T-cell (primary cell): ENCODE measurements around the gene GRB14. TPM values are rescaled to one million over a fixed set of nuclear protein-coding genes. Genes with fewer than 3 reads are reported as not detected.

Experiments
- ATAC-seq, 4 experiments: fragments of 200-7000 bp in 3 of 4; fragments of 150-1000 bp in 1 of 4; cut with Tn5 transposase; replicated peaks in 1 of 4; 1 replicate in 3 of 4; 2 replicates in 1 of 4; pipeline ENCODE4 v1.10.0; 2021; ENCODE audit warnings: moderate library complexity in 3 of 4, mild to moderate bottlenecking in 2 of 4, moderate number of reproducible peaks in 1 of 4
- CTCF ChIA-PET, 2 donors: fragments of 300-600 bp; sonication (Branson Sonifier 250); formaldehyde crosslinking; loops; one replicate each; lab custom pipeline; 2022; ENCODE audit warnings: antibody characterized with exemption in 2 of 2; lab: Charles Lee
- POLR2A ChIA-PET, 2 donors: fragments of 300-600 bp; sonication (Branson Sonifier 250); formaldehyde crosslinking; loops; one replicate each; lab custom pipeline; 2022; ENCODE audit warnings: antibody characterized with exemption in 2 of 2; lab: Charles Lee
- DNase-seq, 35 experiments: peaks; one replicate each; pipeline versions ENCODE4 v3.0.0 to v3.0.0-alpha.2; 2013 to 2023
- H3K27ac ChIP-seq: one replicate; pipeline ENCODE4 v1.5.1; 2013; ENCODE audit warnings: low read length
- H3K27me3 ChIP-seq, 2 experiments: replicated peaks in 1 of 2; 1 replicate in 1 of 2; 2 replicates in 1 of 2; pipeline versions ENCODE4 v1.6.1 to v1.7.0; 2013; ENCODE audit warnings: low read length in 1 of 2, mixed read lengths in 1 of 2; ENCODE audit not compliant: control insufficient read depth in 2 of 2, insufficient read depth in 2 of 2; ENCODE audit errors: extremely low read depth in 1 of 2
- H3K36me3 ChIP-seq, 2 donors: 1 replicate in 1 of 2; 2 replicates in 1 of 2; pipeline versions ENCODE4 v1.6.1 to v1.7.0; 2013; ENCODE audit warnings: low read length in 1 of 2; ENCODE audit not compliant: control insufficient read depth in 2 of 2, insufficient read depth in 1 of 2; ENCODE audit errors: extremely low read depth in 1 of 2
- H3K4me1 ChIP-seq, 2 experiments: 1 replicate in 1 of 2; 2 replicates in 1 of 2; pipeline versions ENCODE4 v1.6.1 to v1.7.0; 2013; ENCODE audit warnings: low read length in 2 of 2, mixed read lengths in 1 of 2; ENCODE audit not compliant: insufficient read depth in 2 of 2, control insufficient read depth in 1 of 2; ENCODE audit errors: extremely low read depth in 1 of 2
- H3K4me3 ChIP-seq, 2 donors: 1 replicate in 1 of 2; 2 replicates in 1 of 2; pipeline versions ENCODE4 v1.5.1 to v1.7.0; 2013; ENCODE audit warnings: mild to moderate bottlenecking in 2 of 2, low read length in 1 of 2, moderate library complexity in 1 of 2; ENCODE audit not compliant: control insufficient read depth in 1 of 2; ENCODE audit errors: extremely low read depth in 1 of 2
- H3K9me3 ChIP-seq: 2 replicates; pipeline ENCODE4 v1.7.0; 2013
- H3K27ac Mint-ChIP-seq, 2 donors: one replicate each; pipeline ENCODE4 v1.8.0; 2020 to 2021; ENCODE audit warnings: mild to moderate bottlenecking in 2 of 2, mixed read lengths in 2 of 2
- H3K27me3 Mint-ChIP-seq, 2 donors: one replicate each; pipeline ENCODE4 v1.8.0; 2021 to 2022; ENCODE audit warnings: mixed read lengths in 2 of 2
- H3K36me3 Mint-ChIP-seq: one replicate; pipeline ENCODE4 v1.8.0; 2021; ENCODE audit warnings: mixed read lengths
- H3K4me1 Mint-ChIP-seq, 3 donors: one replicate each; pipeline ENCODE4 v1.8.0; 2020 to 2022; ENCODE audit warnings: mixed read lengths in 3 of 3, mild to moderate bottlenecking in 1 of 3
- H3K4me3 Mint-ChIP-seq, 3 donors: one replicate each; pipeline ENCODE4 v1.8.0; 2020 to 2022; ENCODE audit warnings: mild to moderate bottlenecking in 3 of 3, mixed read lengths in 3 of 3, moderate library complexity in 3 of 3
- H3K9me3 Mint-ChIP-seq, 3 donors: one replicate each; pipeline ENCODE4 v1.8.0; 2020 to 2022; ENCODE audit warnings: mixed read lengths in 3 of 3
- WGBS: methylation state at CpG from one replicate; pipeline ENCODE4 v1.1.5; 2013; ENCODE audit warnings: missing lambda C conversion rate; ENCODE audit not compliant: insufficient coverage; 5-methylcytosine and 5-hydroxymethylcytosine counted together
- total RNA-seq, 35 experiments: library from RNA in 6 of 35; stranded (reverse) in 6 of 35; fragments of 120-200 nt in 1 of 35; gene quantifications; one replicate each; pipeline versions ENCODE4 v1.2.1 to v1.2.4 and lab custom pipeline; 2013 to 2026

Gene GRB14
- total RNA-seq, 5 donors from 2014 or later (not counting 1 experiment from before 2014, with no cell fraction given): not detected

DNA sequence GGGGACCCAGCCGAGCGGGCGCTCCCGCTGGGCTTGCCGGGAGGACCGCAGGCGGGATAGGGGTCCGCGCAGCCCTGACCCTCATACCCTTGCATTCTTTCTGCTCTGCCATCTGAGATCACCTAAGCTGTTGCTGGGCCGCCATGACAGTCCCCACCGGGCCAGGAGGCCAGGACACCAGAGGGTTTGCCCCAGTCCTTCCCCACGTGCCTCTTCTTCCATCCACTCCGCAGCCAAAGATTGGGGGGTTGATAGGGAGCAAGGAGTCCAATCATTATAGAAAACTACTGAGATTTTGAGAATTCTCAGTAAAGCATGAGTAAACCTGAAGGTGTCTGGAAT lies 453 bp upstream of the GRB14 start:
- peaks cover 22 to 33% of the 10 kb centered on the region in 2 donors for H3K27me3 Mint-ChIP-seq

GRCh38 chr2:164620457-164620856 lies 825 bp downstream of the GRB14 start:
- H3K27me3 Mint-ChIP-seq: peaks cover 22 to 33% of the 10 kb centered on the region in 2 donors
- H3K36me3 Mint-ChIP-seq: no peaks in the 10 kb centered on the region
- H3K4me1 Mint-ChIP-seq: peaks cover 0 to 4% (median 2%) of the 10 kb centered on the region in 3 donors
- H3K9me3 ChIP-seq: no peaks in the 10 kb centered on the region
- peak overlapping the region in 1 of 3 donors; percentile 39 for H3K4me3 Mint-ChIP-seq
- DNase-seq (no peak), ATAC-seq (no peak)
- no peaks in the 10 kb centered on the region for H3K36me3 ChIP-seq
- H3K27ac ChIP-seq: no peak overlapping the region
- ChIA-PET POLR2A (no interaction called here), CTCF (no interaction called here)
- H3K4me1 ChIP-seq: no peaks in the 10 kb centered on the region
- WGBS: 0% methylated on average over 1 of the region's 7 CpGs
- H3K27ac Mint-ChIP-seq: no peak overlapping the region
- no peaks in the 10 kb centered on the region for H3K9me3 Mint-ChIP-seq
- peaks cover 7 to 8% of the 10 kb centered on the region in 2 experiments for H3K27me3 ChIP-seq
- no peak overlapping the region for H3K4me3 ChIP-seq

More for the DNA sequence above, 453 bp upstream of the GRB14 start:
- Histone ChIP-seq H3K9me3 (no peaks in the 10 kb centered on the region), H3K4me1 (no peaks in the 10 kb centered on the region), H3K27ac (no peak overlapping the region), H3K36me3 (no peaks in the 10 kb centered on the region), H3K4me3 (peak overlapping the region in 1 of 2 donors; percentile 66), H3K27me3 (peaks cover 7 to 8% of the 10 kb centered on the region in 2 experiments)
- DNase-seq (no peak), ATAC-seq (no peak)
- Mint-ChIP-seq H3K9me3 (no peaks in the 10 kb centered on the region), H3K36me3 (no peaks in the 10 kb centered on the region), H3K27ac (no peak overlapping the region), H3K4me3 (peak overlapping the region in 2 of 3 donors; percentile 35 to 62), H3K4me1 (peaks cover 0 to 4% (median 2%) of the 10 kb centered on the region in 3 donors)
- CTCF ChIA-PET: no interaction called here
- POLR2A ChIA-PET: no interaction called here
- 9% methylated on average over 7 of the region's 13 CpGs for WGBS

GRCh38 chr2:164617466-164617865 lies 3.8 kb downstream of the GRB14 start:
- H3K4me1 ChIP-seq: no peaks in the 10 kb centered on the region
- ATAC-seq (no peak), DNase-seq (no peak)
- Mint-ChIP-seq H3K4me3 (no peak overlapping the region), H3K27ac (no peak overlapping the region), H3K27me3 (peaks cover 20 to 25% of the 10 kb centered on the region in 2 donors), H3K9me3 (no peaks in the 10 kb centered on the region), H3K4me1 (peaks cover 0 to 4% (median 2%) of the 10 kb centered on the region in 3 donors), H3K36me3 (no peaks in the 10 kb centered on the region)
- POLR2A ChIA-PET: no interaction called here
- H3K4me3 ChIP-seq: no peak overlapping the region
- no peaks in the 10 kb centered on the region for H3K9me3 ChIP-seq
- CTCF ChIA-PET: no interaction called here
- no peak overlapping the region for H3K27ac ChIP-seq
- 69% methylated on average over 1 of the region's 2 CpGs for WGBS
- peaks cover 7 to 8% of the 10 kb centered on the region in 2 experiments for H3K27me3 ChIP-seq
- no peaks in the 10 kb centered on the region for H3K36me3 ChIP-seq

DNA sequence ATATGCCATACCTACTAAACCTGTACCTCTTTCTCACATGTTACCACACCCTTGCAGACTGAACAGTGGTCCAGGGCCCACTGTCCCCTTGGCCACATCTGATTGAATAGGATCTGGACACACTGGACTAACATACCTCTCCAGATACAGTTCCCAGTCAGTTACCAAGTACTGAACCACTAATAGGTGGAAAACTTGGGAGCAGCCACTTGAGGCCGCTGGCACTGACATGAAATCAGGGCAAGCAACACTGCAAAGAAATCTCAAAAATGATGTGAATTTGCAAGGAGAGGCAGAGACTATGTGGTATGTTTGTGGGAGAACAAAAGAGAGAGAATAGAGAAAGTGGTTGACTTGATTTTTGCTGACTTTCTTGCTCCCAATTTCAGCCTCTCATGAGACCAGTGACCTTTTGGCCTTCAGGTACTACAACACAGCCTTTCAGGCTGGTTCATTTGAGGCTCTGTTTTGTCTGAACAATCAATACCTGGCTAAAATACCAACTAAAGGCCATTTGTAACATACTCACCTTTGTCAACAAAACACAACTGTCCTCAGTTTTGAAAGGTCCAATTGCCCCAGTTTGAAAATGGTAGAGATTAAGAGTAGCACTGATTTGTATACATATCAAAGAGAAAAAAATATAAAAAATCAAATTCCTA lies 7.8 kb downstream of the GRB14 start:
- ATAC-seq (no peak), DNase-seq (no peak)
- H3K4me1 Mint-ChIP-seq: no peaks in the 10 kb centered on the region
- WGBS: 71% methylated on average over 1 of the region's 1 CpG
- H3K27ac ChIP-seq: no peak overlapping the region
- no peak overlapping the region for H3K27ac Mint-ChIP-seq
- no peaks in the 10 kb centered on the region for H3K9me3 ChIP-seq
- POLR2A ChIA-PET: no interaction called here
- no peaks in the 10 kb centered on the region for H3K27me3 ChIP-seq
- peaks cover 1 to 3% of the 10 kb centered on the region in 2 donors for H3K27me3 Mint-ChIP-seq
- no peaks in the 10 kb centered on the region for H3K36me3 Mint-ChIP-seq
- H3K4me3 ChIP-seq: no peak overlapping the region
- H3K9me3 Mint-ChIP-seq: no peaks in the 10 kb centered on the region
- no peaks in the 10 kb centered on the region for H3K36me3 ChIP-seq
- no peaks in the 10 kb centered on the region for H3K4me1 ChIP-seq
- no peak overlapping the region for H3K4me3 Mint-ChIP-seq
- CTCF ChIA-PET: no interaction called here

DNA sequence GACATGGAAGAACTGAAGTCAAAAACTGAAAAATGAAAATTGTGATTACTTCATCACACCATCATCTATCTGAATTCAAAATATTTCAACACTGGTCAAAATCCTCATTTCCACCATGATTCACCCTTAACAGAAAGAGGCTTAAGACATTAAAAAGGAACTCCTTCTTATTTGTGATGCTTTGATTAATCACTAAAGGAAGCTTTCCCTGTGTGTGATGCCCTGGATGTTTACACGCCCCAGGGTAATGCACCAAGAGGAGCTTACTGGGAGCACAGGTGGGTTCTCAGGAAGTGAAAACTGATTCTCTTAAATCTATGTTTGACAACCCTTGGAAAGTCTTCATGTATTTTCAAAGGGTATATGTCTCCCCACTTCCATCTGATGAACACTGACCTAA lies 11.5 kb downstream of the GRB14 start:
- H3K4me1 Mint-ChIP-seq: no peaks in the 10 kb centered on the region
- ATAC-seq (no peak), DNase-seq (no peak)
- Histone ChIP-seq H3K27me3 (no peaks in the 10 kb centered on the region), H3K36me3 (no peaks in the 10 kb centered on the region), H3K9me3 (no peaks in the 10 kb centered on the region), H3K4me1 (no peaks in the 10 kb centered on the region), H3K27ac (no peak overlapping the region), H3K4me3 (no peak overlapping the region)
- ChIA-PET POLR2A (interaction anchor here in 1 of 2 donors (0.6 kb wide), 1 partner anchor 26 kb away, joined by 4 read pairs; no protein-coding TSS in a partner anchor), CTCF (no interaction called here)
- no peaks in the 10 kb centered on the region for H3K9me3 Mint-ChIP-seq
- H3K27ac Mint-ChIP-seq: no peak overlapping the region
- WGBS: no CpG with 5 or more reads among the region's 1 CpG
- no peaks in the 10 kb centered on the region for H3K27me3 Mint-ChIP-seq
- H3K36me3 Mint-ChIP-seq: no peaks in the 10 kb centered on the region
- no peak overlapping the region for H3K4me3 Mint-ChIP-seq

DNA sequence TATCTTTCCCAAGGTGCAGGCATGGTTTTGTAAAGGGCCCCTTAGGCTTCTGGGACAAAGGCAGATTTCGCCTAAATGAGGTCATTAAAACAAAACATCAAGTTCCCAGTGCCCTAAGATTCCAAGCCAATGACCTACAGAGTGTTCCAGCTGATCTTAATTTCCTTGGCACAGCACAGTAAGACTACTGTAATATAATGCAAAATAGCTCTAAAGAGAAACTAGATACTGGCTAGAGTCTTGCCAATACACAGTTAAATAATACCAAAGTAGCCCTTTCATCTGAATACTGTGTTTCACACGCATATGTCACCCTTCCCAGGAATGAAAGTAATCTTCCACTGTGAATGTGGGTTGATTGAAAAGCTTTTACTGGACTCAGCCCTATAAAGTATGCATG lies 14.7 kb downstream of the GRB14 start:
- Histone ChIP-seq H3K27me3 (no peaks in the 10 kb centered on the region), H3K27ac (no peak overlapping the region), H3K4me1 (no peaks in the 10 kb centered on the region), H3K4me3 (no peak overlapping the region), H3K9me3 (no peaks in the 10 kb centered on the region), H3K36me3 (no peaks in the 10 kb centered on the region)
- Mint-ChIP-seq H3K4me1 (no peaks in the 10 kb centered on the region), H3K9me3 (no peaks in the 10 kb centered on the region), H3K27ac (no peak overlapping the region), H3K4me3 (no peak overlapping the region), H3K36me3 (no peaks in the 10 kb centered on the region), H3K27me3 (no peaks in the 10 kb centered on the region)
- POLR2A ChIA-PET: no interaction called here
- ATAC-seq (no peak), DNase-seq (no peak)
- CTCF ChIA-PET: no interaction called here
- WGBS: 50% methylated on average over 1 of the region's 2 CpGs
